GM21423 (cell line): Measurements from ENCODE around the gene COL2A1.

Source experiments
- ATAC-seq: cut with Tn5 transposase; IDR thresholded peaks from one replicate; pipeline ENCODE4 v1.9.1; 2021; ENCODE audit warnings: mild to moderate bottlenecking, moderate library complexity; ENCODE audit not compliant: unreplicated experiment

Gene COL2A1

GRCh38 chr12:48004053-48004941 is at the start of gene COL2A1:
Gene COL2A1 (minus strand): TSS chr12:48004476. CDS start chr12:48004321, 155 bp downstream.
- no peak for ATAC-seq

GRCh38 chr12:48053883-48054282 is 49.6 kb upstream of the COL2A1 start:
- ATAC-seq = no peak

GRCh38 chr12:48053122-48053521 is 48.8 kb upstream of the COL2A1 start:
- ATAC-seq = no peak

- no peak for ATAC-seq
Measured at GRCh38 chr12:48051681-48052080, 47.4 kb upstream of the COL2A1 start.

GRCh38 chr12:48050174-48050573 is 45.9 kb upstream of the COL2A1 start:
- no peak for ATAC-seq

GRCh38 chr12:48045965-48046518 is 41.8 kb upstream of the COL2A1 start:
- ATAC-seq = no peak

- no peak for ATAC-seq
Measured at GRCh38 chr12:48045061-48045846, 41.0 kb upstream of the COL2A1 start.

GRCh38 chr12:48044396-48044795 is 40.1 kb upstream of the COL2A1 start:
- no peak for ATAC-seq

- no peak for ATAC-seq
Measured at GRCh38 chr12:48043771-48044170, 39.5 kb upstream of the COL2A1 start.

GRCh38 chr12:48041591-48042423 is 37.5 kb upstream of the COL2A1 start:
- ATAC-seq = no peak

- ATAC-seq = no peak
Measured at GRCh38 chr12:48040354-48040753, 36.1 kb upstream of the COL2A1 start.

GRCh38 chr12:48039151-48039550 is 34.9 kb upstream of the COL2A1 start:
- no peak for ATAC-seq

- no peak for ATAC-seq
Measured at GRCh38 chr12:48038085-48038484, 33.8 kb upstream of the COL2A1 start.

- ATAC-seq = no peak
Measured at GRCh38 chr12:48037267-48037915, 33.1 kb upstream of the COL2A1 start.

GRCh38 chr12:48036818-48037217 is 32.5 kb upstream of the COL2A1 start:
- ATAC-seq = no peak

- no peak for ATAC-seq
Measured at GRCh38 chr12:48034835-48035805, 30.8 kb upstream of the COL2A1 start.

- ATAC-seq = no peak
Measured at GRCh38 chr12:48033451-48033850, 29.2 kb upstream of the COL2A1 start.

GRCh38 chr12:48032597-48032996 is 28.3 kb upstream of the COL2A1 start:
- ATAC-seq = no peak
